ENCODE measurements around the gene NOD2. TPM values are rescaled to one million over a fixed set of nuclear protein-coding genes. Genes with fewer than 3 reads are reported as not detected.

The NOD2 gene
- total RNA-seq, 1 experiment from 2014 or later: not detected

GRCh38 chr16:50673496-50674275 is 19.7 kb upstream of the NOD2 start:
- DNase-seq (ENCODE audit: low read depth, low spot score) (no peak), ATAC-seq (no peak)
- H3K27me3 ChIP-seq (ENCODE audit: control insufficient read depth, insufficient read depth, low read length): no peaks in the 10 kb centered on the region
- in situ Hi-C loops (cut with HindIII; ENCODE audit: low pct_unique_long_range_greater_than_20kb, low sequenced_read_pairs) (no loop called here), intact Hi-C loops (cut with micrococcal nuclease; ENCODE audit: unreplicated experiment) (no loop called here)
- ChIA-PET POLR2A (no interaction called here), CTCF (no interaction called here)
- no peak overlapping the region for H3K27ac ChIP-seq (ENCODE audit: low read length)
- no peaks in the 10 kb centered on the region for H3K4me1 ChIP-seq (ENCODE audit: control insufficient read depth, insufficient read depth, low read length)
- H3K9me3 ChIP-seq (ENCODE audit: control insufficient read depth, insufficient read depth, low read depth, low read length): no peaks in the 10 kb centered on the region
- no peak for TF ChIP-seq POLR2AphosphoS5 (IDR thresholded peaks at IDR 0.05; ENCODE audit: low read depth, low read length)
- no peak for TF ChIP-seq REST (IDR thresholded peaks at IDR 0.05; ENCODE audit: insufficient read depth in 1 of 2, low read depth in 2 of 2, low read length in 1 of 2)
- no peak for TF ChIP-seq CTCF (IDR thresholded peaks at IDR 0.05)
- TF ChIP-seq TCF7L2 (IDR thresholded peaks at IDR 0.05; ENCODE audit: low read depth, low read length): no peak
- no peak for TF ChIP-seq SIN3A (IDR thresholded peaks at IDR 0.05; ENCODE audit: borderline replicate concordance, insufficient read depth, low read depth, low read length)
- no peaks in the 10 kb centered on the region for H3K36me3 ChIP-seq (ENCODE audit: control insufficient read depth, insufficient read depth, low read length)
- BruUV-seq (replicated peaks): no TSS peak
- H3K4me3 ChIP-seq (ENCODE audit: low read depth in 2 of 2, low read length in 2 of 2): no peak overlapping the region

GRCh38 chr16:50674831-50675230 is 18.6 kb upstream of the NOD2 start:
- in situ Hi-C loops (cut with HindIII; ENCODE audit: low pct_unique_long_range_greater_than_20kb, low sequenced_read_pairs): no loop called here
- intact Hi-C loops (cut with micrococcal nuclease; ENCODE audit: unreplicated experiment): no loop called here

More at GRCh38 chr16:50674831-50675230, 18.6 kb upstream of the NOD2 start:
- Histone ChIP-seq H3K9me3 (ENCODE audit: control insufficient read depth, insufficient read depth, low read depth, low read length) (no peaks in the 10 kb centered on the region), H3K4me3 (ENCODE audit: low read depth in 2 of 2, low read length in 2 of 2) (no peak overlapping the region), H3K27ac (ENCODE audit: low read length) (no peak overlapping the region), H3K27me3 (ENCODE audit: control insufficient read depth, insufficient read depth, low read length) (no peaks in the 10 kb centered on the region), H3K4me1 (ENCODE audit: control insufficient read depth, insufficient read depth, low read length) (no peaks in the 10 kb centered on the region), H3K36me3 (ENCODE audit: control insufficient read depth, insufficient read depth, low read length) (no peaks in the 10 kb centered on the region)
- POLR2A ChIA-PET: no interaction called here
- DNase-seq (ENCODE audit: low read depth, low spot score): no peak
- TF ChIP-seq TCF7L2 (IDR thresholded peaks at IDR 0.05; ENCODE audit: low read depth, low read length): no peak
- TF ChIP-seq REST (IDR thresholded peaks at IDR 0.05; ENCODE audit: insufficient read depth in 1 of 2, low read depth in 2 of 2, low read length in 1 of 2): no peak
- no peak for TF ChIP-seq POLR2AphosphoS5 (IDR thresholded peaks at IDR 0.05; ENCODE audit: low read depth, low read length)
- TF ChIP-seq SIN3A (IDR thresholded peaks at IDR 0.05; ENCODE audit: borderline replicate concordance, insufficient read depth, low read depth, low read length): no peak
- TF ChIP-seq CTCF (IDR thresholded peaks at IDR 0.05): no peak
- BruUV-seq (replicated peaks): no TSS peak
- ATAC-seq: no peak
- CTCF ChIA-PET: interaction anchor here (1.3 kb wide), 1 partner anchor 132 kb away, joined by 7 read pairs; no protein-coding TSS in a partner anchor

All from Panc1 (cell line).